A549 (cell line): ENCODE data around the gene CFAP46. TPM values are rescaled to one million over a fixed set of nuclear protein-coding genes. Genes with fewer than 3 reads are reported as not detected.

Source experiments
- ATAC-seq, 2 experiments: fragments of 200-7000 bp in 1 of 2; fragments of >200 bp in 1 of 2; cut with Nextera tagmentation in 1 of 2; cut with Tn5 transposase in 1 of 2; 3 replicates each; pipeline versions ENCODE4 v1.8.0 to v1.9.1; 2018 to 2020; ENCODE audit warnings: mild to moderate bottlenecking in 1 of 2, moderate library complexity in 1 of 2
- CTCF ChIA-PET: fragments of 300-600 bp; sonication (Branson Sonifier 250); formaldehyde crosslinking; extraction: SDS; loops from one replicate; lab custom pipeline; 2021; ENCODE audit warnings: antibody characterized with exemption, inconsistent platforms; lab: Yijun Ruan, JAX
- POLR2A ChIA-PET: fragments of 350-600 bp; formaldehyde crosslinking; extraction: SDS; loops from one replicate; lab custom pipeline; 2021; ENCODE audit warnings: antibody characterized with exemption, inconsistent platforms; lab: Yijun Ruan, JAX
- DNase-seq, 2 experiments: peaks; one replicate each; pipeline versions ENCODE4 v3.0.0 to v3.0.0-alpha.2; 2011 to 2016; ENCODE audit warnings: low read depth in 1 of 2, low spot score in 1 of 2
- FAIRE-seq: peaks from 2 replicates; lab custom pipeline; 2011; peaks lifted over from hg19 to GRCh38; lab: Jason Lieb, UNC
- H3K27ac ChIP-seq, 2 experiments: fragments of >200 bp; sonication (Bioruptor Twin); formaldehyde crosslinking; 3 replicates each; pipeline ENCODE4 v1.5.1; 2016 to 2017
- H3K4me1 ChIP-seq: fragments of >200 bp; sonication (Bioruptor Twin); formaldehyde crosslinking; 3 replicates; pipeline ENCODE4 v1.6.1; 2016
- H3K4me2 ChIP-seq: fragments of >200 bp; sonication (Bioruptor Twin); formaldehyde crosslinking; 3 replicates; pipeline ENCODE4 v1.6.1; 2016
- H3K4me3 ChIP-seq: fragments of >200 bp; sonication (Bioruptor Twin); formaldehyde crosslinking; 3 replicates; pipeline ENCODE4 v1.5.1; 2016
- H3K9me3 ChIP-seq: fragments of >200 bp; sonication (Bioruptor Twin); formaldehyde crosslinking; 3 replicates; pipeline ENCODE4 v1.6.1; 2016
- ATOH8 ChIP-seq: fragments of 250-450 bp; sonication (Bioruptor Pico); IDR thresholded peaks from 2 replicates; pipeline ENCODE4 v1.5.0; 2020; ENCODE audit warnings: low read depth, mild to moderate bottlenecking, moderate library complexity
- CHD2 ChIP-seq: fragments of 150-350 bp; IDR thresholded peaks from 2 replicates; pipeline ENCODE4 v1.6.1; 2014; ENCODE audit warnings: low read length; ENCODE audit not compliant: partially characterized antibody
- EP300 ChIP-seq, 2 experiments: fragments of >200 bp; sonication (Bioruptor Twin); formaldehyde crosslinking; IDR thresholded peaks; 2 replicates in 1 of 2; 3 replicates in 1 of 2; pipeline ENCODE4 v1.6.1; 2016 to 2017
- HOXB5 ChIP-seq: fragments of 250-450 bp; sonication (Bioruptor Pico); IDR thresholded peaks from 2 replicates; pipeline ENCODE4 v1.5.0; 2020; ENCODE audit warnings: mild to moderate bottlenecking, moderate library complexity
- KDM5A ChIP-seq: fragments of 200-600 bp; sonication (generic); IDR thresholded peaks from 2 replicates; pipeline ENCODE4 v1.6.1; 2016; ENCODE audit warnings: antibody characterized with exemption, mild to moderate bottlenecking
- MAFK ChIP-seq: fragments of 450-650 bp; IDR thresholded peaks from 2 replicates; pipeline ENCODE4 v1.6.1; 2014; ENCODE audit not compliant: partially characterized antibody
- MAZ ChIP-seq: fragments of 150-350 bp; IDR thresholded peaks from 2 replicates; pipeline ENCODE4 v1.6.1; 2014; ENCODE audit warnings: antibody characterized with exemption, low read depth, low read length, borderline replicate concordance
- NFE2L2 ChIP-seq: fragments of 150-350 bp; conservative IDR thresholded peaks from 2 replicates; pipeline ENCODE4 v1.6.1; 2014; ENCODE audit warnings: low read length
- NR3C1 ChIP-seq: fragments of >200 bp; sonication (Bioruptor Twin); formaldehyde crosslinking; IDR thresholded peaks from 3 replicates; pipeline ENCODE4 v1.6.1; 2017
- PBX3 ChIP-seq: IDR thresholded peaks from 2 replicates; pipeline ENCODE4 v1.6.1; 2012
- POLR2AphosphoS2 ChIP-seq: conservative IDR thresholded peaks from 2 replicates; pipeline ENCODE4 v1.6.1; 2012; ENCODE audit warnings: low read length, improper control_type of control experiment, inconsistent platforms
- RARB ChIP-seq: fragments of 250-450 bp; sonication (Bioruptor Pico); IDR thresholded peaks from 2 replicates; pipeline ENCODE4 v1.8.0; 2021; ENCODE audit warnings: mild to moderate bottlenecking, moderate library complexity
- RCOR1 ChIP-seq: fragments of 150-350 bp; IDR thresholded peaks from 2 replicates; pipeline ENCODE4 v1.6.1; 2014; ENCODE audit warnings: antibody characterized with exemption, low read length, low read depth
- REST ChIP-seq: fragments of 200-600 bp; sonication (generic); IDR thresholded peaks from 2 replicates; pipeline ENCODE4 v1.6.1; 2016; ENCODE audit warnings: antibody characterized with exemption, mild to moderate bottlenecking, moderate library complexity
- RNF2 ChIP-seq: fragments of 200-600 bp; sonication (generic); IDR thresholded peaks from 2 replicates; pipeline ENCODE4 v1.6.1; 2016; ENCODE audit warnings: low read depth, mild to moderate bottlenecking, antibody characterized with exemption, moderate library complexity, borderline replicate concordance
- SREBF2 ChIP-seq: fragments of 450-650 bp; IDR thresholded peaks from 2 replicates; pipeline ENCODE4 v1.6.1; 2014; ENCODE audit warnings: mild to moderate bottlenecking, moderate library complexity
- ZNF302 ChIP-seq: fragments of 250-450 bp; sonication (Bioruptor Pico); IDR thresholded peaks from 2 replicates; pipeline ENCODE4 v1.9.0; 2021; ENCODE audit warnings: inconsistent platforms, mild to moderate bottlenecking, moderate library complexity
- ZSCAN20 ChIP-seq: fragments of 250-450 bp; sonication (Bioruptor Pico); IDR thresholded peaks from 2 replicates; pipeline ENCODE4 v1.8.0; 2022; ENCODE audit warnings: mild to moderate bottlenecking, moderate library complexity
- WGBS: methylation state at CpG from one replicate; pipeline ENCODE4 v1.1.6; 2017; ENCODE audit errors: missing lambda C conversion rate; 5-methylcytosine and 5-hydroxymethylcytosine counted together
- polyA plus RNA-seq, 4 experiments: library from polyadenylated mRNA; depleted of rRNA in 3 of 4; stranded (reverse); fragments of >200 nt; fragmentation: RNase III in 1 of 4; extraction: RNeasy Plus Mini Kit Qiagen cat#74134 plus additional on column Dnase treatment in 1 of 4; gene quantifications; 2 replicates in 3 of 4; 3 replicates in 1 of 4; pipeline ENCODE4 v1.2.3, GENCODE V29; 2011 to 2017
- TF ChIP-seq, protein P1 (sequence below): fragments of >200 bp; sonication (Bioruptor Twin); formaldehyde crosslinking; IDR thresholded peaks from 2 replicates; pipeline ENCODE4 v1.6.1; 2016
- TF ChIP-seq, protein P2 (sequence below): fragments of 250-450 bp; sonication (Bioruptor Pico); IDR thresholded peaks from 2 replicates; pipeline ENCODE4 v1.5.0; 2021; ENCODE audit warnings: mild to moderate bottlenecking, moderate library complexity, borderline replicate concordance

Gene CFAP46
- polyA plus RNA-seq, 2 of the 4 experiments (the other 2 are of a cell fraction), result 0.88 to 1.8 TPM

- POLR2A ChIA-PET, result no interaction called here
- WGBS, result 53% methylated on average over 10 of the region's 24 CpGs
- no peak for FAIRE-seq
- H3K27ac ChIP-seq, result no peak overlapping the region
- ATAC-seq, result no peak
- CTCF ChIA-PET, result no interaction called here
- no peak for DNase-seq
- no peaks in the 10 kb centered on the region for H3K4me1 ChIP-seq
- no peaks in the 10 kb centered on the region for H3K9me3 ChIP-seq
- H3K4me2 ChIP-seq, result no peak overlapping the region
- H3K4me3 ChIP-seq, result no peak overlapping the region
- TF ChIP-seq MAFK (no peak), KDM5A (no peak), PBX3 (no peak)
- TF ChIP-seq, protein P1, sequence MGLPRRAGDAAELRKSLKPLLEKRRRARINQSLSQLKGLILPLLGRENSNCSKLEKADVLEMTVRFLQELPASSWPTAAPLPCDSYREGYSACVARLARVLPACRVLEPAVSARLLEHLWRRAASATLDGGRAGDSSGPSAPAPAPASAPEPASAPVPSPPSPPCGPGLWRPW, result no peak
These were observed 80.4 kb downstream of the CFAP46 start for GRCh38 chr10:132861884-132862461.

DNA sequence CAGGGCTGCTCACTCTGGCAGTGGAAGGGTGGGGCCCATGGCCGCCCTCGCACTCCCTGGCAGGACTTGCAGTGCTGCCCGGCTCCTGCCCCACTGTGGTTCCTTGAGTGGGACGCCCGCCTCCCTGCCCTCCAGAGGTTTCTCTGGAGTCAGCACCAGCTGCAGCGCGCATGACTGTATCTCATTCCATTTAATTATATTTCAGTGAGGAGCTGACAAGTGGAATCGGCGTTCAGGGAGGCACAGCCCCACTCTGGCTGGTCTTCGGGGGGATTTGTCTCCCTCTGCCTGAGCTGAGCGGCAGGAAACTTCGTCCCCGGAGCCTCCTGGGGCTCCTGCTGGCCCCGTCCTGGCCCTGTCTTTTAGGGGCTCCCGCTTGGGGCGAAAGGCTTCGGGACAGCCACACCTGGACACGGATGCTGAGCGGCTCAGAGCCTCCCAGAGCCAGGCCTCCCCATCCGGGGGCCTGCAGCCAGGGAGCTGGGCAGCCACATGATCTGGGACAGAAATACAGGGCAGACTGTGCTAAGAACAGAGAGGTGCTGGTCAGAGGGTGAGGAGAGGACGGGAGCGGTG, 81.2 kb downstream of the CFAP46 start:
- POLR2A ChIA-PET, result no interaction called here
- WGBS, result 62% methylated on average over 16 of the region's 22 CpGs
- CTCF ChIA-PET, result interaction anchor here (1.0 to 2.0 kb wide), 3 partner anchors 11 to 263 kb away, joined by 3 to 4 read pairs (median 4); no protein-coding TSS in a partner anchor
- no peak overlapping the region for H3K27ac ChIP-seq
- no peak overlapping the region for H3K4me2 ChIP-seq
- H3K4me3 ChIP-seq, result no peak overlapping the region
- FAIRE-seq (no peak), DNase-seq (no peak), ATAC-seq (no peak)
- H3K4me1 ChIP-seq, result no peaks in the 10 kb centered on the region
- H3K9me3 ChIP-seq, result no peaks in the 10 kb centered on the region
- TF ChIP-seq ATOH8 (CRISPR knock-in tag) (no peak), NFE2L2 (no peak)
- TF ChIP-seq, all 56 proteins: peak for 0

DNA sequence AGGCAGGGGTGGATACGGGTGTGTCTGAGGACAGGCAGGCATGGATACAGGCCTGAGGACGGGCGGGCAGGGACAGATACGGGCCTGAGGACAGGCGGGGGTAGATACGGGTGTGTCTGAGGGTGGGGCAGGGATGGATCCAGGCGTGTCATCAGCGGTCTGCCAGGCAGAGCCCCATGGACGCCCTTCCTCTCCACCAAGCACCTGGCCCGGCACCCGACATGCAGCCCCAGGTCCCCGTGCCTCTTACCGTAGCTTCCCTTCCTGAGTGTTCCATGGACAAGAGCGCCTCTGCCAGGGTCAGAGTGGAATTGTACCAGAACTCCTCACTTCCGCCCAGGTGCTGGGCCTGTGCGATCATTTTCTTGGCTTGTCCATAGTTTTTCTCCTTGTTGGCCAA, 81.8 kb downstream of the CFAP46 start:
- no peak overlapping the region for H3K4me3 ChIP-seq
- TF ChIP-seq RCOR1, result no peak
- TF ChIP-seq MAZ, result no peak
- no peak for TF ChIP-seq ZSCAN20 (CRISPR knock-in tag)
- no peak for TF ChIP-seq NR3C1
- no peak for TF ChIP-seq EP300 (IDR thresholded peaks at IDR 0.05)
- TF ChIP-seq, protein P2, sequence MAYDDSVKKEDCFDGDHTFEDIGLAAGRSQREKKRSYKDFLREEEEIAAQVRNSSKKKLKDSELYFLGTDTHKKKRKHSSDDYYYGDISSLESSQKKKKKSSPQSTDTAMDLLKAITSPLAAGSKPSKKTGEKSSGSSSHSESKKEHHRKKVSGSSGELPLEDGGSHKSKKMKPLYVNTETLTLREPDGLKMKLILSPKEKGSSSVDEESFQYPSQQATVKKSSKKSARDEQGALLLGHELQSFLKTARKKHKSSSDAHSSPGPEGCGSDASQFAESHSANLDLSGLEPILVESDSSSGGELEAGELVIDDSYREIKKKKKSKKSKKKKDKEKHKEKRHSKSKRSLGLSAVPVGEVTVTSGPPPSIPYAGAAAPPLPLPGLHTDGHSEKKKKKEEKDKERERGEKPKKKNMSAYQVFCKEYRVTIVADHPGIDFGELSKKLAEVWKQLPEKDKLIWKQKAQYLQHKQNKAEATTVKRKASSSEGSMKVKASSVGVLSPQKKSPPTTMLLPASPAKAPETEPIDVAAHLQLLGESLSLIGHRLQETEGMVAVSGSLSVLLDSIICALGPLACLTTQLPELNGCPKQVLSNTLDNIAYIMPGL (CRISPR knock-in tag), result no peak
- no peaks in the 10 kb centered on the region for H3K4me1 ChIP-seq
- no peak overlapping the region for H3K27ac ChIP-seq
- no peaks in the 10 kb centered on the region for H3K9me3 ChIP-seq
- CTCF ChIA-PET, result interaction anchor here (1.0 to 2.0 kb wide), 4 partner anchors 10 to 264 kb away, joined by 3 to 5 read pairs (median 4); no protein-coding TSS in a partner anchor
- WGBS, result 53% methylated on average over 15 of the region's 16 CpGs
- DNase-seq, result no peak
- POLR2A ChIA-PET, result no interaction called here
- FAIRE-seq, result no peak
- no peak for ATAC-seq
- H3K4me2 ChIP-seq, result no peak overlapping the region

GRCh38 chr10:132859084-132859855, 83.1 kb downstream of the CFAP46 start:
- Histone ChIP-seq H3K27ac (no peak overlapping the region), H3K4me3 (no peak overlapping the region), H3K4me2 (no peak overlapping the region), H3K4me1 (no peaks in the 10 kb centered on the region), H3K9me3 (no peaks in the 10 kb centered on the region)
- WGBS, result 79% methylated on average over 30 of the region's 32 CpGs
- POLR2A ChIA-PET, result no interaction called here
- FAIRE-seq (no peak), DNase-seq (no peak), ATAC-seq (no peak)
- CTCF ChIA-PET, result interaction anchor here (0.5 to 2.0 kb wide), 3 partner anchors 9 to 253 kb away, joined by 3 to 4 read pairs (median 4); no protein-coding TSS in a partner anchor
- TF ChIP-seq ZNF302 (CRISPR knock-in tag) (no peak), RARB (CRISPR knock-in tag) (no peak), HOXB5 (CRISPR knock-in tag) (no peak), SREBF2 (no peak), REST (no peak), POLR2AphosphoS2 (no peak), NFE2L2 (no peak), RNF2 (no peak), CHD2 (no peak)
